Left ventricle myocardium inferior (tissue), 1 donor: ENCODE results near the gene TET1. TPM values are rescaled to one million over a fixed set of nuclear protein-coding genes. Genes with fewer than 3 reads are reported as not detected.
A peak's percentile ranks its signal among the peaks of the same experiment; 100 is the strongest.
"Not testable (repeated sequence)": the region's sequence is repeated elsewhere in the genome, so short reads cannot be mapped to it uniquely, and the experiment has no call there.

Experiments used
- DNase-seq: peaks from one replicate; pipeline ENCODE4 v3.0.0-alpha.2; 2020
- H3K27ac ChIP-seq: fragments of 200-600 bp; replicated peaks from 2 replicates; pipeline ENCODE4 v1.8.0; 2021
- H3K27me3 ChIP-seq: fragments of 200-600 bp; 2 replicates; pipeline ENCODE4 v1.8.0; 2021; ENCODE audit warnings: low read depth
- H3K36me3 ChIP-seq: fragments of 200-600 bp; 2 replicates; pipeline ENCODE4 v1.8.0; 2021
- H3K4me1 ChIP-seq: fragments of 200-600 bp; 2 replicates; pipeline ENCODE4 v1.8.0; 2021
- H3K4me3 ChIP-seq: fragments of 200-600 bp; 2 replicates; pipeline ENCODE4 v1.8.0; 2021; ENCODE audit warnings: mild to moderate bottlenecking, moderate library complexity
- H3K9me3 ChIP-seq: fragments of 200-600 bp; replicated peaks from 2 replicates; pipeline ENCODE4 v1.8.0; 2021
- intact Hi-C: fragments of 100-400 bp; cut with micrococcal nuclease; formaldehyde crosslinking; loops from one replicate; pipeline ENCODE4 v1.11.0; 2022
- total RNA-seq: library from RNA; stranded (reverse); fragmentation: NEBNext Ultra II Directional; extraction: Animal tissue kit (Norgen Biotek cat#: 25700); gene quantifications from one replicate; pipeline ENCODE4 v1.2.1, GENCODE V29; 2021
- TF ChIP-seq, protein P1 (sequence below): fragments of 200-600 bp; IDR thresholded peaks from 2 replicates; pipeline ENCODE4 v1.8.0; 2021; ENCODE audit warnings: antibody characterized with exemption, mild to moderate bottlenecking, borderline replicate concordance
- donor health status: DM: no; HTN: yes; CAD: no; lungs with severe emphysema.

The TET1 gene
- total RNA-seq, 1 donor from 2014 or later: 2.2 TPM

DNA sequence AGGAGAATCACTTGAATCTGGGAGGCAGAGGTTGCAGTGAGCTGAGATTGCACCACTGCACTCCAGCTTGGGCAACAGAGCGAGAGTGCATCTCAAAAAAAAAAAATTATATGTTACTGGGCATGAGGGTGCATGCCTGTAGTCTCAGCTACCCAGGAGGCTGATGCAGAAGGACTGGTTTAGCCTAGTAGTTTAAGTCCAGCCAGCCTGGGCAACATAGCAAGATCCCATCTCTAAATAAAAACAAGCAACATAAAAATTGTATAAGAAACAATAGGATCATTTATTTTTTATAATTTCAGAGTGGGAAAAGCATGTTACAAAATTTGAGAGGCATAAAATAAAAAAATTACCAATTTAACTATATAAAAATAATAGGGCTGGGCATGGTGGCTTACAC, 145.4 kb downstream of the TET1 start:
- no peak overlapping the region for H3K4me3 ChIP-seq
- H3K27me3 ChIP-seq: no peaks in the 10 kb centered on the region
- H3K27ac ChIP-seq: no peak overlapping the region
- intact Hi-C loops: no loop called here
- TF ChIP-seq, protein P1, sequence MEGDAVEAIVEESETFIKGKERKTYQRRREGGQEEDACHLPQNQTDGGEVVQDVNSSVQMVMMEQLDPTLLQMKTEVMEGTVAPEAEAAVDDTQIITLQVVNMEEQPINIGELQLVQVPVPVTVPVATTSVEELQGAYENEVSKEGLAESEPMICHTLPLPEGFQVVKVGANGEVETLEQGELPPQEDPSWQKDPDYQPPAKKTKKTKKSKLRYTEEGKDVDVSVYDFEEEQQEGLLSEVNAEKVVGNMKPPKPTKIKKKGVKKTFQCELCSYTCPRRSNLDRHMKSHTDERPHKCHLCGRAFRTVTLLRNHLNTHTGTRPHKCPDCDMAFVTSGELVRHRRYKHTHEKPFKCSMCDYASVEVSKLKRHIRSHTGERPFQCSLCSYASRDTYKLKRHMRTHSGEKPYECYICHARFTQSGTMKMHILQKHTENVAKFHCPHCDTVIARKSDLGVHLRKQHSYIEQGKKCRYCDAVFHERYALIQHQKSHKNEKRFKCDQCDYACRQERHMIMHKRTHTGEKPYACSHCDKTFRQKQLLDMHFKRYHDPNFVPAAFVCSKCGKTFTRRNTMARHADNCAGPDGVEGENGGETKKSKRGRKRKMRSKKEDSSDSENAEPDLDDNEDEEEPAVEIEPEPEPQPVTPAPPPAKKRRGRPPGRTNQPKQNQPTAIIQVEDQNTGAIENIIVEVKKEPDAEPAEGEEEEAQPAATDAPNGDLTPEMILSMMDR: no peak
- no peak for DNase-seq
- no peaks in the 10 kb centered on the region for H3K36me3 ChIP-seq
- H3K4me1 ChIP-seq: no peaks in the 10 kb centered on the region
- H3K9me3 ChIP-seq: no peaks in the 10 kb centered on the region

GRCh38 chr10:68708987-68709386, 148.8 kb downstream of the TET1 start:
- H3K9me3 ChIP-seq, H3K27me3 ChIP-seq, H3K36me3 ChIP-seq, H3K27ac ChIP-seq, H3K4me3 ChIP-seq, DNase-seq, intact Hi-C loops, H3K4me1 ChIP-seq: not testable (repeated sequence)

GRCh38 chr10:68713065-68713464, 152.9 kb downstream of the TET1 start:
- H3K4me3 ChIP-seq, H3K27ac ChIP-seq, intact Hi-C loops: not testable (repeated sequence)

DNA sequence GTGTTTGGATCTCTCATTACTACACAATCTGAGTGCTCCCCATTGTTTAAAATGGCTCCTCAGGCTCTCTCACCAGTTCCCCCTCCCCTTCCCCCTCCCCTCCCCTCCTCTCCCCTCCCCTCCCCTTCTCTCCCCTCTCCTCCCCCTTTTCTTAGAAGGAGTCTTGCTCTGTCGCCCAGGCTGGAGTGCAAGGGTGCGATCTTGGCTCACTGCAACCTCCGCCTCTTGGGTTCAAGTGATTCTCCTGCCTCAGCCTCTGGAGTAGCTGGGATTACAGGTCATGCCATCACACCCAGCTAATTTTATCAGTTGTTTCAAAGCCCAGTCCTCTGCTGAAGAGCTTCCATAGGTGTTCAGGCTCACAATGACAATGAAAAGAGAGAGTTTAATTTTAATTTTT, 157.3 kb downstream of the TET1 start:
- Histone ChIP-seq H3K27ac (no peak overlapping the region), H3K27me3 (no peaks in the 10 kb centered on the region), H3K36me3 (no peaks in the 10 kb centered on the region), H3K4me1 (peaks cover 14% of the 10 kb centered on the region), H3K9me3 (no peaks in the 10 kb centered on the region), H3K4me3 (no peak overlapping the region)
- no peak for DNase-seq
- intact Hi-C loops: no loop called here
- TF ChIP-seq, protein P1: no peak

More at GRCh38 chr10:68713065-68713464, 152.9 kb downstream of the TET1 start:
- not testable (repeated sequence) for H3K9me3 ChIP-seq, H3K4me1 ChIP-seq, DNase-seq, H3K27me3 ChIP-seq, H3K36me3 ChIP-seq

DNA sequence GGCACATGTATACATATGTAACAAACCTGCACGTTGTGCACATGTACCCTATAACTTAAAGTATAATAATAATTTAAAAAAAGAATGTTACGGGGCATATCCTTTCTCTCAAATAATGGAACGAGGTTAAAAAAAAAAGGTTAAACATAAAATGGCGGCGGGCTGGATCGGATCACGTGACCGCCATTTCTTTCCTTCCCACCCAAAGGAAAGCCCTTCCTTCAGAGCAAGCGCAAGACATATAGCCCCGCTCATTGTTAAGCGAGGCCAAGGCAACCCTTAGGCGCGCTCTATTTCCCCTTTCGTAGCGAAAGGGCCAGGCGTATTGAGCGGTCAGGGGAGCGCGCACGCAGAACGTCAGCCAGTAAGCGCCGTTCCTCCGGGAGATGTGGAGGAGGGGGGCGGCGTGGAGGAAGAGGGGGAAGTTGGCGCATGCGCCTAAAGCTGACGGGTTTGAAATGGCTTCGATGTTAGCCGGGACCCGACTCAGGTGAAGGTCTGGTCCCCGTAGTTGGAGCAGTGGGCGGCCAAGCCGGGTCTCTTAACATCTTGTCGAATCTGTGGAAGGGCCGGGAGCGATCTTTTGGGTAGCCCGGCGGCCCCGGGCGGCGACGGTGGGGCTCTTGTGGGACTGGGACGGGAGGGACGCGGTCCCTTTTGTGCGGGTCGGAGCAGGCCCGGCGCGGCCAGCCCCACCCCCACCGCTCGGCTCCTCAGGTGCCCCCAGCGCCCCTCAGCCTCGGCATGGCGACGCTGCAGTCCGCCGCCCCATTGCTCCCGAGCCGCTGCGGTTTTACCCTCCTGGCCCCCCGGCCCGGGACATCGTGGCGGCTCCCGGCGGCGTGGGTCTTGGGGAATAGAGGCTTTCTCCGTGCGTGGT, 160.9 kb downstream of the TET1 start, which contains the start of gene CCAR1:
CCAR1 (plus strand) TSS at position 447 of the 880 bp plus-strand sequence. CDS start 1,266 bp downstream, outside the sequence.
- Histone ChIP-seq H3K9me3 (no peaks in the 10 kb centered on the region), H3K4me1 (peaks cover 20% of the 10 kb centered on the region), H3K36me3 (peaks cover 35% of the 10 kb centered on the region), H3K27me3 (no peaks in the 10 kb centered on the region), H3K4me3 (peak within 1 kb of the TSS; percentile 96), H3K27ac (peak within 1 kb of the TSS; percentile 95)
- TF ChIP-seq, protein P1: no peak
- intact Hi-C loops: no loop called here
- DNase-seq: peak; percentile 98

DNA sequence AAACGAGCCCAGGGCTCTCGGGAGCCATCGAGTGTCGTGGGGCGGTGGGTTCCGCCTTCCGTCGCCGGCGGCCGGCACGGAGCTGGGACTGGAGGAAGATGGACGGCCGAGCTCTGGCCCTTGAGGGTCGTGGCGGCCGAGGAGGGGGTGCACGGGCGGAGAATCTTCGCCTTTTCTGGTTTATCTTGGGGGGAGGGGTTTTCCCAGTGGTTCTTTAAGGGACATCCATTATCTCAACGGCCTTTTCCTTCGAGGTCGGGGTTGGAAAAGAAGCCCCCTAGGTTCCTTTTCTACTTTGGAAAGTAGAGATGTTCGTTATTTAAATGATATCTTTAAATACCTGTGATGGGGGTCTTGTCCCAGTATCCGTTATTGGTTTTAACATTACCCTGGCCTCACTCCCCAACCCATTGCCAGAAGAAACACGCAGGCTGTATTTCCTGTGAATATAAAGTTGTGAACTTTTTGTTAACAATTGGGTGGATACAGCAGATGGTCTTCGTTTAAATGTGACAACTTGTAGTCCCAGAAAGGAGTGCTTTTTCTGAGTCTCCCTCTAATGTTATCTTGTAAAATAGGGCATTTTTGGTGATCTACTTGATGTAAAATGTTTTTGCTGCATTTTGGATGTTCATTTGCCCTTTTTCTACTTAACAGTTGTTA, 161.7 kb downstream of the TET1 start:
- H3K27ac ChIP-seq: peak overlapping the region; percentile 95
- intact Hi-C loops: no loop called here
- peak overlapping the region; percentile 96 for H3K4me3 ChIP-seq
- no peaks in the 10 kb centered on the region for H3K27me3 ChIP-seq
- H3K36me3 ChIP-seq: peaks cover 42% of the 10 kb centered on the region
- DNase-seq: no peak
- peaks cover 20% of the 10 kb centered on the region for H3K4me1 ChIP-seq
- H3K9me3 ChIP-seq: no peaks in the 10 kb centered on the region
- TF ChIP-seq, protein P1: no peak
